EH (cell line): ENCODE results near the gene SLC13A2.
A peak's percentile ranks its signal among the peaks of the same experiment; 100 is the strongest.

ENCODE experiments used
- DNase-seq: peaks from one replicate; pipeline ENCODE4 v3.0.0-alpha.2; 2015; ENCODE audit warnings: low read depth

The SLC13A2 gene

DNA sequence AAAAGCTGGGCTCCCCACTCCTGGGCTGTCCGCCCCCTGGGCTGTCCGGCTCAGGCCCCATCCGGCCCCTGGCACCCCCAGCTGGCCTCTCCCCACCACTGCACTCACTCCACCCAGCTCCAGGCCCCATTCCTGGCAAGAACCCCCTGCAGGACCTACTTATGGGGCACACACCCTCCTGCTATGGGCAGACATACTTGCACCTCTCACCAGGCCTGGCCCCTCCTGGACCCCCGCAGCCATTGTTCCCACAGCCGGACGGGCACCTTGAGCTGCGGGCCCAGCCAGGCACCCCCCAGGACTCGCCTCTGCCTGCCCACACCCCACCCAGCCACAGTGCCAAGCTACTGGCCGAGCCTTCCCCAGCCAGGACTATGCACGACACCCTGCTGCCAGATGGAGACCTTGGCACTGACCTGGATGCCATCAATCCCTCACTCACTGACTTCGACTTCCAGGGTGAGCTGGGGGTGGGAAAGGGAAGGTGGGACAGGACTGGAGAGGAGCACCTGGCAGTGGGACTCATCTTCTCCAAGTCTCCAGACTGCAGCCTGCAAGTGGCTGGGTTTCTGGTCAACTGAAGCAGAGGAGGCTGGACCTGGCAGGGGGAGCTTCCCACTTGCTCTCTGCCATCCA, 61.4 kb downstream of the SLC13A2 start:
- no peak for DNase-seq

DNA sequence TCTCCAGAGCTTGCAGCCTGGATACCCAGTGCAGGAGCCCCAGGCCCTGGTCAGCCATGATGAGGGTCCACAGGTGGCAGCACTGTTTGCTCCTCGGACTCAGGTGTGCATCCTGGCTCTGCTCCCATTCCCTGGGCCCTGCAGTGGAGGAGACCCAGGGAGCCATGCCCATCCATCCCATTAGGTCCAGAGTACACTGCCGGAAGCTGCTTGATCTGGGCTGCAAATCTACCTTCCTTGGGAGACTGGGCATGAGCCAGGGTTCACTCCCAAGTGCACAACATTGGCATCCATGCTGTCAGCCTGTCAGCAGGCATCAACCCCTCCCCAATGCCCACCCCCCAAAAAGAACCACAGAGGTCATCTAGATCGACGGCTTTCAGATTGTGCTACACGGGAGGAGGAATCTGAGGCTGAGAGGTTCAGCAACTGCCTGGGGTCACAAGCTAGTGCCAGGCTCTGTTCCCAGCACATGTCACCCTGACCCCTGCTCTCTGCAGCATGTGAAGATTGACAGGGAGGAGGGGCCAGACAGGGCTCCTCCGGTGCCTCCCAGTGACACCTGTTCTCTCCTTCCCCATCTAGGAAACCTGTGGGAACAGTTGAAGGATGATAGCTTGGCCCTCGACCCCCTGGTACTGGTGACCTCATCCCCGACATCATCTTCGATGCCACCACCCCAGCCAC, 63.2 kb downstream of the SLC13A2 start:
- DNase-seq: no peak

DNA sequence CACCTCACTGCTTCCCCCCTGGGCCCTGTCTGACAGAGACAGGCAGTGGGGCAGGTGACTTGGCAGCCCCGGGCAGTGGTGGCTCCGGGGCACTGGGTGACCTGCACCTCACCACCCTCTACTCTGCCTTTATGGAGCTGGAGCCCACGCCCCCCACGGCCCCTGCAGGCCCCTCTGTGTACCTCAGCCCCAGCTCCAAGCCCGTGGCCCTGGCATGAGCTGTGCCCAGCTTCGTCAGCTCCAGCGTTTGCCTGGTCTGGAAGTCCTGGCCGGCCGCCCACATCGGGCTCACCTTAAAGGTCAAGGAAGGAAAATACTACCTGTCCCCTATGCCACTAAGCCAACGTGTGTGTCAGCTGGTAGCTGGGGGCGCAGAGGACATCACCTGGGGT, 63.8 kb downstream of the SLC13A2 start:
- DNase-seq: no peak

GRCh38 chr17:28538296-28538895, 65.0 kb downstream of the SLC13A2 start:
- no peak for DNase-seq

- no peak for DNase-seq
These were observed 66.8 kb downstream of the SLC13A2 start for GRCh38 chr17:28540231-28540630.

- DNase-seq: no peak
These were observed 68.0 kb downstream of the SLC13A2 start for GRCh38 chr17:28541439-28541838.

GRCh38 chr17:28544402-28545140, 71.1 kb downstream of the SLC13A2 start:
- DNase-seq: no peak

DNA sequence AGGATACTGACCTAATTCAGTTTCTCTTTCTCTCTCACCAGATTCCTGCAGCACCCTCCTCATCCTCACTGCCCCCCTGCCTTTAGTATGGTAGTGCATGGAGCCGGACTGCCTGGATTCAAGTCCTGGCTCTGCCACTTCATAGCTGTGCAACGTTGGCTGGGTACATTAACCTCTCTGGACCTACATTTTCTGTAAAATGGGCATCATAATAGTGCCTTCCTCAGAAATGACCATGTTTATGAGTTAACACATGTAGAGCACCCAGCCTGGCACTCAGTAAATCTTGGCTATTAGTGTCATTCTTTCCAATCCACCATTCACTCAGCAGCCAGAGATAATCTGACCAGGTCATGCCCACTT, 71.7 kb downstream of the SLC13A2 start:
- no peak for DNase-seq

- peak; percentile 22 for DNase-seq
These were observed 72.5 kb downstream of the SLC13A2 start for GRCh38 chr17:28545787-28546415.

- no peak for DNase-seq
These were observed 73.7 kb downstream of the SLC13A2 start for GRCh38 chr17:28547096-28547622.
